Testis (tissue), 3 donors: ENCODE results near the gene DDX25. TPM values are rescaled to one million over a fixed set of nuclear protein-coding genes. Genes with fewer than 3 reads are reported as not detected.

Experiments
- DNase-seq: peaks from one replicate; pipeline ENCODE4 v3.0.0-alpha.2; 2019
- H3K27ac ChIP-seq, 2 donors: fragments of 200-600 bp; sonication (generic); one replicate each; pipeline ENCODE4 v1.5.1; 2019
- H3K27me3 ChIP-seq: fragments of 200-600 bp; sonication (generic); one replicate; pipeline ENCODE4 v1.5.1; 2019
- H3K36me3 ChIP-seq: fragments of 200-600 bp; sonication (generic); one replicate; pipeline ENCODE4 v1.5.1; 2017; ENCODE audit warnings: low read depth; ENCODE audit errors: missing control alignments
- H3K4me1 ChIP-seq: fragments of 200-600 bp; sonication (generic); one replicate; pipeline ENCODE4 v1.5.1; 2019
- H3K4me3 ChIP-seq, 2 donors: fragments of 200-600 bp; sonication (generic); one replicate each; pipeline ENCODE4 v1.5.1; 2017 to 2019
- H3K9me3 ChIP-seq: fragments of 200-600 bp; sonication (generic); one replicate; pipeline ENCODE4 v1.5.1; 2017
- POLR2A ChIP-seq: fragments of 450-650 bp; IDR thresholded peaks from one replicate; pipeline ENCODE4 v1.6.1; 2017; ENCODE audit warnings: antibody characterized with exemption, mild to moderate bottlenecking, moderate library complexity
- WGBS, 2 donors: methylation state at CpG; one replicate each; pipeline ENCODE4 v1.1.5; 2018; 5-methylcytosine and 5-hydroxymethylcytosine counted together
- intact Hi-C: fragments of 100-400 bp; cut with DNase I; formaldehyde crosslinking; loops from one replicate; pipeline ENCODE4 v1.15.1; 2023; ENCODE audit warnings: low total_unique reads
- polyA plus RNA-seq: library from polyadenylated mRNA; stranded (reverse); fragments of 350-450 nt; fragmentation: Illumina TruSeq; extraction: RNeasy Lipid Tissue Mini Kit (QIAGEN cat#74804); gene quantifications from one replicate; pipeline ENCODE4 v1.2.3, GENCODE V29; 2014; ENCODE audit warnings: low read depth, low replicate concordance; ENCODE audit not compliant: insufficient read depth
- total RNA-seq, 2 donors: library from RNA; depleted of rRNA; stranded (reverse); fragments of >200 nt; gene quantifications; one replicate each; pipeline ENCODE4 v1.2.3, GENCODE V29; 2016
- TF ChIP-seq, protein P1 (sequence below), 3 experiments: fragments of 450-650 bp in 2 of 3; fragments of 200-600 bp in 1 of 3; sonication (generic) in 1 of 3; IDR thresholded peaks; one replicate each; pipeline ENCODE4 v1.5.1; 2016 to 2019; ENCODE audit warnings: antibody characterized with exemption in 3 of 3, mild to moderate bottlenecking in 2 of 3, moderate library complexity in 1 of 3

DDX25 gene
- total and polyA plus RNA-seq, 3 donors from 2014 or later = 46.4 to 257 (median 53.8) TPM

- H3K36me3 ChIP-seq = no peaks in the 10 kb centered on the region
- DNase-seq = no peak
- WGBS, 2 donors = 89 to 93% methylated on average over 8 of the region's 8 CpGs
- H3K9me3 ChIP-seq = no peaks in the 10 kb centered on the region
- H3K27ac ChIP-seq = no peak overlapping the region
- no peak overlapping the region for H3K4me3 ChIP-seq
- no peaks in the 10 kb centered on the region for H3K27me3 ChIP-seq
- H3K4me1 ChIP-seq = no peaks in the 10 kb centered on the region
- intact Hi-C loops = loop anchor here (5.0 kb wide), 1 partner anchor 269 kb away; no protein-coding TSS in a partner anchor
- no peak for TF ChIP-seq POLR2A
- TF ChIP-seq, protein P1, sequence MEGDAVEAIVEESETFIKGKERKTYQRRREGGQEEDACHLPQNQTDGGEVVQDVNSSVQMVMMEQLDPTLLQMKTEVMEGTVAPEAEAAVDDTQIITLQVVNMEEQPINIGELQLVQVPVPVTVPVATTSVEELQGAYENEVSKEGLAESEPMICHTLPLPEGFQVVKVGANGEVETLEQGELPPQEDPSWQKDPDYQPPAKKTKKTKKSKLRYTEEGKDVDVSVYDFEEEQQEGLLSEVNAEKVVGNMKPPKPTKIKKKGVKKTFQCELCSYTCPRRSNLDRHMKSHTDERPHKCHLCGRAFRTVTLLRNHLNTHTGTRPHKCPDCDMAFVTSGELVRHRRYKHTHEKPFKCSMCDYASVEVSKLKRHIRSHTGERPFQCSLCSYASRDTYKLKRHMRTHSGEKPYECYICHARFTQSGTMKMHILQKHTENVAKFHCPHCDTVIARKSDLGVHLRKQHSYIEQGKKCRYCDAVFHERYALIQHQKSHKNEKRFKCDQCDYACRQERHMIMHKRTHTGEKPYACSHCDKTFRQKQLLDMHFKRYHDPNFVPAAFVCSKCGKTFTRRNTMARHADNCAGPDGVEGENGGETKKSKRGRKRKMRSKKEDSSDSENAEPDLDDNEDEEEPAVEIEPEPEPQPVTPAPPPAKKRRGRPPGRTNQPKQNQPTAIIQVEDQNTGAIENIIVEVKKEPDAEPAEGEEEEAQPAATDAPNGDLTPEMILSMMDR (IDR thresholded peaks at IDR 0.05) = no peak
These were observed 19.3 kb downstream of the DDX25 start for GRCh38 chr11:125923633-125924032.

DNA sequence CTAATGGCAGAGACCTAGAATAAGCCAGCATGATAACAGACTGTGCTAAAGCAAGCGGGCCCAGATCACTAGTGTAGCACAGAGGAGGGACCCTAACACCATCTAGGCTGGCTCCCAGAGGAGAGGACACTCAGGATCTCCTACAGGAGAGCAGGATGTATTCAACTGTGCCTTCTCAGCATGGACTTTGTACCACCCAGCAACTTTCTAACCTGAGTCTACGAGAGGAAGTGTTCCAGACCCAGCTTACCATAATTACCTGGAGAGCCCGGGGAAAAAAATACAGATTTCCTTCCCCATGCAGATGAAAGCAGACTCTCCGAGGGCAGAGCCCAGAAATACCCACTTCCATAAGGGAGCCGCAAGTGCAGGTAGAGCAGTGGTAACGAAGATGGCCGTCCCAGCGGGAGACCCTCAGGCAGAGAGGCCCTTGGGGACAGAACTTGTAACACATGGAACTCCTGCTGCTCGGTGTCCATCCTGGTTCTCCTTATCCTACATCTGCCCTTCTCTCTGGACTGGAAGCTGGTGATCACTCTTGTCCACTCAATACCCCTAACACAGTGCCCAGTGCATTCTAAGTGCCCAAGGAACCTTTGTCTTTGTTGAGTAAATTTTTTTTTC is 20.2 kb downstream of the DDX25 start:
- DNase-seq = no peak
- H3K27me3 ChIP-seq = no peaks in the 10 kb centered on the region
- TF ChIP-seq, protein P1 (IDR thresholded peaks at IDR 0.05) = no peak
- no peak for TF ChIP-seq POLR2A
- H3K4me3 ChIP-seq = no peak overlapping the region
- intact Hi-C loops = loop anchor here (5.0 kb wide), 1 partner anchor 268 kb away; no protein-coding TSS in a partner anchor
- H3K27ac ChIP-seq = no peak overlapping the region
- no peaks in the 10 kb centered on the region for H3K9me3 ChIP-seq
- no peaks in the 10 kb centered on the region for H3K36me3 ChIP-seq
- WGBS, 2 donors = 91 to 95% methylated on average over 9 of the region's 9 CpGs
- H3K4me1 ChIP-seq = no peaks in the 10 kb centered on the region

- Histone ChIP-seq H3K4me1 (no peaks in the 10 kb centered on the region), H3K27ac (no peak overlapping the region), H3K27me3 (no peaks in the 10 kb centered on the region), H3K4me3 (no peak overlapping the region), H3K36me3 (no peaks in the 10 kb centered on the region), H3K9me3 (no peaks in the 10 kb centered on the region)
- no peak for TF ChIP-seq POLR2A
- TF ChIP-seq, protein P1 (IDR thresholded peaks at IDR 0.05) = no peak
- DNase-seq = no peak
- 58 to 69% methylated on average over 6 of the region's 6 CpGs for WGBS, 2 donors
- intact Hi-C loops = no loop called here
These were observed 21.0 kb downstream of the DDX25 start for GRCh38 chr11:125925247-125925740.

DNA sequence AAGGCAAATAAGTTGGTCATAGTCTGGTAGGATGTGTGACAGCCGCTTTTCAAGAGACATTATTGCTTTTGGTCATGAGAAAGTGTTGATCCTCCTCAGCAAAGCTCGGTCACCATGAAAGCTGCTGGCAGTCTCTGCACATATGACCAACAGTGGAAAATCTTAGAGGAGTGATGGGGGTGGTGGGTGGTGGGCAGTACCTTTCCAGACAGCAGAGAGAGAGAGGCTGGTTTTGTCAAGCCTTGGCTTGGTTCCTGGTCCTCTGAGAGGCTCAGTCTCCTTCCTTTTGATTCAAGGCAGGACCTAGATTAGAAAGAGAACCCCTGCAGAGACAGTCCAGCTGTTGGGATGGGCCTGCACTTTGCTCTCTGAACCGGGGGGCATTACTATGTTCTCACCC is 21.5 kb downstream of the DDX25 start:
- Histone ChIP-seq H3K4me1 (no peaks in the 10 kb centered on the region), H3K4me3 (no peak overlapping the region), H3K27me3 (no peaks in the 10 kb centered on the region), H3K9me3 (no peaks in the 10 kb centered on the region), H3K27ac (no peak overlapping the region), H3K36me3 (no peaks in the 10 kb centered on the region)
- 72 to 93% methylated on average over 2 to 3 of the region's 3 CpGs for WGBS, 2 donors
- no peak for DNase-seq
- intact Hi-C loops = no loop called here
- TF ChIP-seq, protein P1 (IDR thresholded peaks at IDR 0.05) = no peak
- no peak for TF ChIP-seq POLR2A

GRCh38 chr11:125926682-125927081 is 22.4 kb downstream of the DDX25 start:
- 93 to 97% methylated on average over 12 of the region's 12 CpGs for WGBS, 2 donors
- Histone ChIP-seq H3K4me3 (no peak overlapping the region), H3K36me3 (no peaks in the 10 kb centered on the region), H3K4me1 (no peaks in the 10 kb centered on the region), H3K9me3 (no peaks in the 10 kb centered on the region), H3K27me3 (no peaks in the 10 kb centered on the region), H3K27ac (no peak overlapping the region)
- no peak for DNase-seq
- intact Hi-C loops = no loop called here
- TF ChIP-seq, protein P1 (IDR thresholded peaks at IDR 0.05) = no peak
- no peak for TF ChIP-seq POLR2A
